NCI-H187 treated with DMSO at 0.1 percent for 48 hours (cell line): Measurements from ENCODE around the gene DENND4C.

Experiments
- DNase-seq: peaks from one replicate; lab custom pipeline; 2025; lab: John Stamatoyannopoulos, UW

Gene DENND4C

GRCh38 chr9:19269582-19269981, 39.1 kb downstream of the DENND4C start:
- DNase-seq = no peak

GRCh38 chr9:19270421-19270949, 40.0 kb downstream of the DENND4C start:
- no peak for DNase-seq

GRCh38 chr9:19271081-19271480, 40.6 kb downstream of the DENND4C start:
- DNase-seq = no peak

DNA sequence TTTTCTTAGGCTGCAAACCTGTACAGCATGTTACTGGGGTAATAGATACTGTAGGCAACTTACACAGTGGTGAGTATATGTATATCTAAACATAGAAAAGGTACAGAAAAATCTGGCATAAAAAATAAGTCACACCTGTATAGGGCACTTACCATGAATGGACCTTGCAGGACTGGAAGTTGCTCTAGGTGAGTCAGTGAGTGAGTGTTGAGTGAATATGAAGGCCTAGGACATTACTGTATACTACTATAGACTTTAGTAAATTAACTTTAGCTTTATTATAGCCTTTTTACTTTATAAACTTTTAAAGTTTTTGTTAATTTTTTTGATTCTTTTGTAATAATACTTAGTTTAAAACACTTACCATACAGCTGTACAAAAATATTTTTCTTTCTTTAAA, 51.3 kb downstream of the DENND4C start:
- DNase-seq = no peak

- no peak for DNase-seq
Observed at GRCh38 chr9:19283072-19283710, 52.7 kb downstream of the DENND4C start.

DNA sequence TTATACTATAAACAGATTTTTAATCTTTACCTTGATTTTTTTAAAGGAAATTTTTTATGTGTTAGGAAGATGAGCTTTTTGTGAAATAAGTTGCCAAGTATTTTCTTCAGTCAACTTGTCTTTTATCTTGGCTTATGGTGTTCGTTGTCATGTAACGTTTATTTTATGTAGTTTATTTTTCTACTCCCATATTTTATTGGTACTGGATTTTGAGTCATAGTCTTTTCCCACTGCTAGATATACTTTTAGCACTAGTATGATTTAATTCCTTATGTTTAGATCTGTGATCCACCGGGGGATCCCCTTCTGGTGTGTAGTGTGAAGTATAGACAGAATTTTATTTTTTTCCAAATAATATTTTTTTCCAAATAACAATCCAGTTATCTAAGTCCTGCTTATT, 54.2 kb downstream of the DENND4C start:
- no peak for DNase-seq

GRCh38 chr9:19286634-19287188, 56.2 kb downstream of the DENND4C start:
- no peak for DNase-seq

GRCh38 chr9:19288081-19288480, 57.6 kb downstream of the DENND4C start:
- DNase-seq = no peak

GRCh38 chr9:19290103-19290502, 59.6 kb downstream of the DENND4C start:
- no peak for DNase-seq

- DNase-seq = no peak
Observed at GRCh38 chr9:19294219-19294618, 63.7 kb downstream of the DENND4C start.

DNA sequence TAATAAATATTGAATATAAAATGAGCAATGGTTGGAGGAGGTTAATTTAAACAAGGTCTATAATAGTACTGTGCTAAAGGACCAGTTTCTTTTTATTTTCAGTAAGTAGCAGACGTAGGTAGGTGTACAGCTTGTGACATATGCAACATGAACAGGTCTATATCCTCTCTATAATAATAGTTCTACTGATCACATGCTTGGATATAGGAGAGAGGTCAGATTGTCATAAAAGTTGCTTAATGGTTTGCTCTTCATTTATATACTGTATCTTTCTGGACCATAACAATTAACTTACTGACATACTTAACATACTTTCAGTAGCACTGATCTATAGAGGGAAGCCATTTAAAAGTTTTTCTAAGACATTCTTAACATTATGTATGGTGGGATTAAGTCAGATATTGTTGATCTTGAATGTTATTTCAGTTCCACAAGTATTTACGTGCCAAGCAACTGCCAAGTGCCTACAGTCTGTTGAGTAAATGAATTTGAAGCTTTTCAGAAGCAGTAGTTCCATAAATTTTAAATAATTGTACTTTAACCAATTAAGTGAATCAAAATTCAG, 68.0 kb downstream of the DENND4C start:
- no peak for DNase-seq

- DNase-seq = no peak
Observed at GRCh38 chr9:19303216-19303615, 72.7 kb downstream of the DENND4C start.

DNA sequence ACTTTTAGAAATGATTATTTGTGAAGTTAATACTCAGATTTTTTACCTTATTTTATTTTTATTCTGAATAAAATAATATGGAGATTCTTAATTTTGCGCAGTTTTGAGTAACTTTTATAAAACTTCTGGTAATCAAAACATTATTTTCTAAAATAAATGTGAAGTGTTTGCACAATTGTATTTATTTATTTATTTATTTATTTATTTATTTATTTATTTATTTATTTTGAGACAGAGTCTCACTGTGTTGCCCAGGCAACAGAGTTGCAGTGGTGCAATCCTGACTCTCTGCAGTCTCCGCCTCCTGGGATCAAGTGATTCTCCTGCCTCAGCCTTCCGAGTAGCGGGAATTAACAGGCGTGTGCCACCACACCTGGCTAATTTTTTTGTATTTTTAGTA, 76.1 kb downstream of the DENND4C start:
- DNase-seq = no peak

- DNase-seq = no peak
Observed at GRCh38 chr9:19310246-19310645, 79.8 kb downstream of the DENND4C start.

GRCh38 chr9:19313573-19313972, 83.1 kb downstream of the DENND4C start:
- DNase-seq = no peak

DNA sequence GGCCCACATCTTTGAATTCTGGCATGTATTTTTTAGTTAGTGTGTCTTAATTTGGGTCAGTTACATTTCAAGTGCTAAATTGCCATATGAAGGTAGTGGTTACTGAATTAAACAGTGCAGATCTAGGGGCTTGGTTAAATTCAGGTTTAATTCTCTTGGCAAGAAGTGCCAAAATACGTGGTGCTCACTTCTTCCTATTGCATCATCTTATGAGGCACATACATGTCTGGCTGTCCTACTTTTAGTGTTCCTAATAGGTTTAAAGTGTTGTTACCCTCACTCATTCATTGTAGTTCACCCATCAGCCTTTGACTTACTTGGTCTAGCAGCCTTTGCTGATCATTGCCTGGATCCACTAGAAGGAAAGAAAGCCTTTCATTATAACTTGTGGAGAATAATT, 90.0 kb downstream of the DENND4C start:
- DNase-seq = no peak

DNA sequence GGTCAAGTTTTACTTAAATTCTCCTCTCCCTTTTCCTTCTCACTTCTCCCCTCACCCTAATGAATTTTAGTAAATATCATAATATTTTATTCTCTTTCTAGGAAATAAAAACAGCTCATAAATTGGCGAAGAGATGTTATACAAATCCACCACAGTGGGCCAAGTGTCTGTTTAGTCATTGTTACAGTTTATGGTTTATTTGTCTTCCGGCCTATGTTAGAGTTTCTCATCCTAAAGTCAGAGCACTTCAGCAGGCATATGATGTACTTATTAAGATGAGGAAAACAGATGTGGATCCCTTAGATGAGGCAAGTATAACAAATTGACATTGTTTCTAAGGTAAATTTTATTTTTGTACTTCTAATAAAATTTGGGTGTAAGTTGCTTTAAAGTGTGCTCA, 101.4 kb downstream of the DENND4C start:
- DNase-seq = no peak

GRCh38 chr9:19336166-19336565, 105.7 kb downstream of the DENND4C start:
- no peak for DNase-seq

DNA sequence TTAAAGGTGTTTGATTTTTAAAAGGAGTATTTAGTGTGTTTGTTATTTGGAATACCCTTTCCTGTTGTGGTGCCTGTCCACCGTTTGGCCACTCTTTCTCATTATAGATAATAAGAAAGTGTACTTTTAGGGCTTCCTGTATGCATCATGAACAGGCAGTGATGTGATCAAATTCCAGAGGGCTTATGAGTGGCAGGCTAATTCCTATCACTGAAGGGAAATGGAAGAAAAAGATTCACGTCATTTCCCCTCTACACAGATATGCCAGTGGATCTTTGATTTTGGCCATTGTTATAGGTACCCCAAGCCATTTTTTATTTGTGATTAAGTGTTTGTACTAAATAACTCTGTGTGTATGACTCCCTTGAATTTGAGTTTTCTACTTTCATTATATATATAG, 112.5 kb downstream of the DENND4C start:
- DNase-seq = no peak

DNA sequence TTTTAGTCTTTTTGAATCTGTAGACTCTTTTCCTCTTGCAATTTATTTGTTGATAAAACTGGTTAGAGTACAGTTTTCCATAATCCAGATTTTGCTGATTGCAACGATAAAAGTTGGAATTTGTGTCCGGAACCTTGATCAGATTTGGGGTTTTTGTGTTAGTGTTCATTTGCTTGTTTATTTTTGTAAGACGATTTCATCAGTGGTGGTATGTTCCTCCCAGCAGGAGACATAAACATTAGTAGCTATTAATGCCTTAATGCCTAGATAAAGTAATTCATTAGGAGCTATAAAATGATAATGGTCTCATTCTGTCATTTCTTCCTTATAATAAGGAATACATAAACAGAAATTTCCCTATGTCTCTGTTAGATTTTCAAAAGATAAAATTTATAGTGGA, 128.2 kb downstream of the DENND4C start:
- DNase-seq = no peak

GRCh38 chr9:19369107-19369506, 138.6 kb downstream of the DENND4C start:
- DNase-seq = no peak

DNA sequence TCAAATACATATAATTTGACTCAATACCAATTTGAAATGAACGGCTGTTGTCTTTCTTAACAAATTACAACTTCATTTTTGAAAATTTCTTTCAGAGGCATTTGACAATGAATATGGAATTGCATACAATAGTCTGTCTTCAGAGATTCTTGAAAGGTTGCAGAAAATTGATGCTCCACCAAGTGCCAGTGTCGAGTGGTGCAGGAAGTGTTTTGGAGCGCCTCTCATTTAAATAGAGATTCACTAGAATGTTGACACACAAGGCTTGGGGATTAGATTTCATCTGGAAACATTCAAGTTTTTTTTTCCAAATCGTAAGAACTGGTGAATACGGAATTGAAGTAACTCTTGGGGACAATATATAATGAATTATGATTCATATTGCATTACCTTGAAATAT, 141.4 kb downstream of the DENND4C start:
- DNase-seq = no peak

- no peak for DNase-seq
Observed at GRCh38 chr9:19372567-19372966, 142.1 kb downstream of the DENND4C start.

GRCh38 chr9:19373527-19373926, 143.0 kb downstream of the DENND4C start:
- DNase-seq = no peak
